ENCODE data around the gene GALNT10.

- TF ChIP-seq SAFB (IDR thresholded peaks at IDR 0.05; ENCODE audit: borderline replicate concordance, low read depth, low read length) (no peak), CTCF (IDR thresholded peaks at IDR 0.05 in 2 of 3, conservative IDR thresholded peaks at IDR 0.05 in 1 of 3; ENCODE audit: insufficient read depth in 2 of 3, low read depth in 1 of 3, low read length in 3 of 3) (no peak), FOXM1 (IDR thresholded peaks at IDR 0.05; ENCODE audit: low read depth) (no peak), FOXM1 (CRISPR knock-in tag; IDR thresholded peaks at IDR 0.05; ENCODE audit: low read depth) (no peak), NR3C1 (CRISPR knock-in tag; IDR thresholded peaks at IDR 0.05) (no peak), KAT2B (IDR thresholded peaks at IDR 0.05; ENCODE audit: low read depth, low read length) (no peak), NR1H2 (CRISPR knock-in tag; IDR thresholded peaks at IDR 0.05) (no peak), ZNF12 (CRISPR knock-in tag; IDR thresholded peaks at IDR 0.05) (no peak), ETV5 (CRISPR knock-in tag; IDR thresholded peaks at IDR 0.05; ENCODE audit: low read depth) (no peak), NRF1 (conservative IDR thresholded peaks at IDR 0.05 in 1 of 2, IDR thresholded peaks at IDR 0.05 in 1 of 2) (no peak)
- TF ChIP-seq, protein P1, sequence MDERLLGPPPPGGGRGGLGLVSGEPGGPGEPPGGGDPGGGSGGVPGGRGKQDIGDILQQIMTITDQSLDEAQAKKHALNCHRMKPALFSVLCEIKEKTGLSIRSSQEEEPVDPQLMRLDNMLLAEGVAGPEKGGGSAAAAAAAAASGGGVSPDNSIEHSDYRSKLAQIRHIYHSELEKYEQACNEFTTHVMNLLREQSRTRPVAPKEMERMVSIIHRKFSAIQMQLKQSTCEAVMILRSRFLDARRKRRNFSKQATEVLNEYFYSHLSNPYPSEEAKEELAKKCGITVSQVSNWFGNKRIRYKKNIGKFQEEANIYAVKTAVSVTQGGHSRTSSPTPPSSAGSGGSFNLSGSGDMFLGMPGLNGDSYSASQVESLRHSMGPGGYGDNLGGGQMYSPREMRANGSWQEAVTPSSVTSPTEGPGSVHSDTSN (CRISPR knock-in tag; IDR thresholded peaks at IDR 0.05; ENCODE audit: low read depth), result no peak
- TF ChIP-seq, protein P1 (tag; conservative IDR thresholded peaks at IDR 0.05; ENCODE audit: low read depth), result no peak
These were observed 87.0 kb downstream of the GALNT10 start for GRCh38 chr5:154277499-154277898.

Data from K562 (cell line).